ENCODE results near the gene TRMO. TPM values are rescaled to one million over a fixed set of nuclear protein-coding genes. Genes with fewer than 3 reads are reported as not detected.
"Not testable (repeated sequence)": the region's sequence is repeated elsewhere in the genome, so short reads cannot be mapped to it uniquely, and the experiment has no call there.

TRMO gene, protein sequence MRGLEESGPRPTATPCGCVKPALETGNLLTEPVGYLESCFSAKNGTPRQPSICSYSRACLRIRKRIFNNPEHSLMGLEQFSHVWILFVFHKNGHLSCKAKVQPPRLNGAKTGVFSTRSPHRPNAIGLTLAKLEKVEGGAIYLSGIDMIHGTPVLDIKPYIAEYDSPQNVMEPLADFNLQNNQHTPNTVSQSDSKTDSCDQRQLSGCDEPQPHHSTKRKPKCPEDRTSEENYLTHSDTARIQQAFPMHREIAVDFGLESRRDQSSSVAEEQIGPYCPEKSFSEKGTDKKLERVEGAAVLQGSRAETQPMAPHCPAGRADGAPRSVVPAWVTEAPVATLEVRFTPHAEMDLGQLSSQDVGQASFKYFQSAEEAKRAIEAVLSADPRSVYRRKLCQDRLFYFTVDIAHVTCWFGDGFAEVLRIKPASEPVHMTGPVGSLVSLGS
- polyA plus RNA-seq (ENCODE audit: insufficient read length in 4 of 4) = 10 to 100 TPM; 20.4 to 23.1 (median 21.1) TPM

DNA sequence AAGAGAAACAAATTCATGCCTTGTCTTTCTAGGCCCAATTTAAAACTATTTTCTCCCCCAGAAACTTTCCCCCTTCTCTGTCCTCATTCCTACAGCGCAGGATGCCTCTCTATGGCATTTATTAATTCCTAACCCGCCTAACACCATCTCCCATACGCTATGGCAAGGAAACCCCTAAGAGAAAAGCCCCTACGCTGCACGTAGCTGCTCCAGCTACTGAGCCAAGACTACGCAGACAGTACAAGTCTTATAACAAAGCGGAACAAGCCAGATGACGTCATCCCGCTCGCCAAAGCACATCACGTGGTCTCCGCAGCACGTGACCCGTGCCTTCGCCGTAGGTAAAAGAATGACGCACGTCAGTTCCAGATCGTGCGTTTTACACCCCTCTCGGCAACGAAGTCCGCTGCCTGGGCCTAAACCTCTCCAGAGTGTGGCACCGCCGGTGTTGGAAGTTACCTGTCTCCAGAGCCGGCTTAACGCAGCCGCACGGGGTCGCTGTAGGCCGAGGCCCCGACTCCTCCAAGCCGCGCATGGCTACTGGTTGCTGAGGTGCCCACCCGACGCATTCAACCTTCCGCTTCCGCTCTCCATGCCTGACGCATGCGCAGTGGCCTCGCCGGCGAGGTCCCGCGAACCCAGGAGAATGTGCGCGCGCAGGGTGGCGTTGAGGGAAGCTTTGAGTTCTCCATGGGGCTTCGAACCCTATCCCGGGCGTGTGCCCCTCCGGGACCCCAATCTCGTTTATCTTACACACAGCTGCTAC, at the start of gene TRMO:
TRMO (minus strand) TSS at position 542 of the 766 bp plus-strand sequence; CDS start at position 535, 7 bp downstream.
- DNase-seq (ENCODE audit: low read depth in 4 of 4, low spot score in 3 of 4) = peak; percentile 96 to 100 (median 98)

DNA sequence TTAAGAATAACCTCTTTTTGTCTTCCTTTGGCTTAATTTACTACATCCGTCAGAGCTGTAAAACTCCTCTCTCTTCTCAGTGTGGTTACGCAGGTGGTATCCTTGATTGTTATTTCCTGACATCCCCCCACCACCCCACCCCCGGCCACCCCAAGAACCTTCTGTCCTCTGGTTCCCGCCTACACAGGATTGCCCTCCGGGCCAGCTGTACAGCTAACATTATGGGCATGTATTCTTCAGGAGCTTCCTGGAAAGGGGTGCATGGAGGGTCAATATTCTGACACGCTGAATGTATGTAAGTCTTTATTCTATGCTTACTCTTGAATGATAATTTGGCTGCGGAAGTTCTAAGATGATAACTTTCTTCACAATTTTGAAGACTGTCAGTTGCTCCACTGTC, 47.9 kb upstream of the TRMO start:
- DNase-seq (ENCODE audit: low read depth in 4 of 4, low spot score in 3 of 4) = no peak

DNA sequence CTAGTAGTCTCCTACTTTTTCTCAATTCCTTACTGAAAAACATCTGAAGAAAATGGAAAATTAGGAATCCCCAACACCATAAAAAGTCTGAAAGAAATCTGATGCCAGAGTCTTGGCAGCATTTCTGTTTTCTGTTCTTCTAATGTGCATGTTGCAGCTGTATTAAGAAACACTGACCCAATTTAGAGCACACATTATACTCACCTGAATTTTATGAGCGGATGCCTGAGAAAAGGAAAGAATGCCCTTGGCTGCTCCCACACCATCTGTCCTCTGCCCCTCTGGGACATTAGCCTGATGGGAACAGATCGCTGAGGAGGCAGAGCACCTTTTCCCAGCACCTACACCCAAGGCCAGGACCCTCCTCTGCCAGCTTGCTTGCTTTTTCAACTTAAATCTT, 46.7 kb upstream of the TRMO start:
- no peak for DNase-seq (ENCODE audit: low read depth in 4 of 4, low spot score in 3 of 4)

GRCh38 chr9:97966493-97966892, 44.2 kb upstream of the TRMO start:
- no peak for DNase-seq (ENCODE audit: low read depth in 4 of 4, low spot score in 3 of 4)

DNA sequence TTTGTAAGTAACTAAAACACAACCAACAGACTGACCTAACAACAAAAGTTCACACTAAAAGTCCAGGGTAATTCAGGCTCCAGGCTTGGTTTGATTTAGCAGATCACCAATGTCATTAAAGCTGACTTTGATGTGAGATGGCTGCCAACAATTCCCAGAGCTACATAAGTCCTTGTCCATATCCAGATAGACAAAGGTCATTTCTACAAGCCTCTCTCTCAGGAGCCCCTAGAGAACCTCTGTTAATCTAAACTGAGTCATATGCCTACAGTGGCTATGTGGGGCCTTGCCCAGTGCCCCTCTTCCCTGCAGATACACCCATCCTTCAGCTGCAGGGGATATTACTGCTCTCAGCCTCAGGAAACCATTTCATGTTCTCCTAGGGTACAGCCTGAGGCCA, 42.6 kb upstream of the TRMO start:
- no peak for DNase-seq (ENCODE audit: low read depth in 4 of 4, low spot score in 3 of 4)

- no peak for DNase-seq (ENCODE audit: low read depth in 4 of 4, low spot score in 3 of 4)
These were observed 40.9 kb upstream of the TRMO start for GRCh38 chr9:97963232-97963631.

- no peak for DNase-seq (ENCODE audit: low read depth in 4 of 4, low spot score in 3 of 4)
These were observed 40.3 kb upstream of the TRMO start for GRCh38 chr9:97962575-97962974.

DNA sequence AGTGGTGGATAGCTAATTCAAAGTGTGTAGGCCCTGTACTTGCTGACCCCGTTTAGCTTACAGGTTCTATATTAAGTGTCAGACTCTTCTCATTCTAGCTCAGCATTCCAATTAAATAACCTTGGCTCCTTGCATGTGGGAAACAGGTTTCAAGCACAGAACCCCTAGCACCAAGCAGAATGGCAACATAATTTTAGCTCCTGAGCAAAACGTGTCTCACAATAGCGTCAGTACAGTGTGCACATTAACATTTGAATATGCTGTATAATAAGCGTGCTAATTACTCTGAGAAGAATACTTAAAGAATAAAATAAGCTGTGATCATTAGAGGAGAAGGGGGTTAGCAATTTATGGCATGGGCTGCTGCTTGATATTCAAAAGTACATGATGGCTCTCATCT, 39.8 kb upstream of the TRMO start:
- no peak for DNase-seq (ENCODE audit: low read depth in 4 of 4, low spot score in 3 of 4)

DNA sequence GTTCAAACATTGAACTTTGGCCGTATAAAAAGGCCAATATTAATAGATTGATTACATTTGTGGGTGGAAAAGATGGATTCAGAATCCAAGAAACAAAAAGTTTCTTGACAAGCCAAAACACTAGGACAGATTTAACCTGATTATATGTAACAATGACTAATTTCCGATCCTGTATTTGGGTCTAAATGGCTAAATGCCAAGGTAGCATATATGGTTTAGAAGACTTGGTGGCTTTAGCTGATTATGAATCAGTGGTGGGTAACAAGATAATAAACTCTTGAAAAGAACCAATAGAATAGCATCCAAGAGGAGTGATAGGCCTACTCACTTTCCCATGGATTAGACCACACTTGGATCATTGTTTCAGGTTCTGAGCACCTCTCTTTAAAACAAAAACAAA, 39.1 kb upstream of the TRMO start:
- DNase-seq (ENCODE audit: low read depth in 4 of 4, low spot score in 3 of 4) = no peak

DNA sequence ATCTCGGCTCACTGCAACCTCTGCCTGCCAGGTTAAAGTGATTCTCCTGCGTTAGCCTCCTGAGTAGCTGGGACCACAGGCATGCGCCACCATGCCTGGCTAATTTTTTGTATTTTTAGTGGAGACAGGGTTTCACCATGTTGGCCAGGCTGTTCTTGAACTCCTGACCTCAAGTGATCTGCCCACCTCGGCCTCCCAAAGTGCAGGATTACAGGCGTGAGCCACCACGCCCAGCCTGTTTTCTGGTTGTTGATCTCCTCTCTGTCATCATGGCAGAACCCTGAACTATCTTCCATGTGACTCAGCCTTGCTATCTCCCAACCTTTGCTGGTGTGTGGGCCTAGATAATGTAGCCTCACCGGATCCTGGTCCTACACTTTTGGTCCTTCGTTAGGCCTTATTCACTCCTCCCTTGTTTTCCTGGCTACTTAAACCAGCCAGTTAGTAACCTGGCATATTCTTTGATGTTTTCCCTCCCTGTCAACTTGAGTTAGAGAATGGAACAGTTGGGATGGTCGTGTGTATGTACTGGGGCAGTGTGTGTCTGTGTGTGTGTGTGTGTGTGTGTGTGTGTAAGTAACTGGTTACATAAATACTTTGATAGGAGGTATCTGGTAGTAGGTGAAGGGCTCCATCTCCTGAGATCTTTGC, 38.5 kb upstream of the TRMO start:
- not testable (repeated sequence) for DNase-seq (ENCODE audit: low read depth in 4 of 4, low spot score in 3 of 4)

DNA sequence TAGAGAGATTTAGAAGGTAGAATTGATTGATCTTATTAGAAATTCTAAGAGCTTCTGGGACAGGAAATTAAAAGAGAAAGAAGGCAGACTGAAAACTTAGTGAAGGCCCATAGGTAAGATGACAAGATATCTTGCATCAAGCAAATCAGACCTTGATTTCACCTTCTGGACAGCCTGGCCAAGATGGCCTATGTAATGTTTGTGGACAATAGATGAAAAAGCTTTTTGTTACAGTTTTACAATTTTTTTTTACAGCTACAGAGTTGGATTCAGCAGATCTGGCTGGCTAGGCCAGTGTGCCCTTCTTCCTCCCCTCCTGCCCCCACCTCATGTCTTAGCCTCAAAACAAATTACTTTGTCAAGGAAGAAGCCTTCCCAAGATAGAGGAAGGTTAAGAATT, 37.3 kb upstream of the TRMO start:
- no peak for DNase-seq (ENCODE audit: low read depth in 4 of 4, low spot score in 3 of 4)

- no peak for DNase-seq (ENCODE audit: low read depth in 4 of 4, low spot score in 3 of 4)
These were observed 36.7 kb upstream of the TRMO start for GRCh38 chr9:97958812-97959511.

GRCh38 chr9:97956331-97956730, 34.0 kb upstream of the TRMO start:
- DNase-seq (ENCODE audit: low read depth in 4 of 4, low spot score in 3 of 4) = no peak

GRCh38 chr9:97954550-97954989, 32.3 kb upstream of the TRMO start:
- DNase-seq (ENCODE audit: low read depth in 4 of 4, low spot score in 3 of 4) = peak in 1 of 4 donors; percentile 8

- DNase-seq (ENCODE audit: low read depth in 4 of 4, low spot score in 3 of 4) = not testable (repeated sequence)
These were observed 28.6 kb upstream of the TRMO start for GRCh38 chr9:97950873-97951272.

GRCh38 chr9:97947094-97947493, 24.8 kb upstream of the TRMO start:
- DNase-seq (ENCODE audit: low read depth in 4 of 4, low spot score in 3 of 4) = not testable (repeated sequence)

- not testable (repeated sequence) for DNase-seq (ENCODE audit: low read depth in 4 of 4, low spot score in 3 of 4)
These were observed 23.2 kb upstream of the TRMO start for GRCh38 chr9:97945470-97945869.

- no peak for DNase-seq (ENCODE audit: low read depth in 4 of 4, low spot score in 3 of 4)
These were observed 22.3 kb upstream of the TRMO start for GRCh38 chr9:97944612-97945011.

- DNase-seq (ENCODE audit: low read depth in 4 of 4, low spot score in 3 of 4) = no peak
These were observed 21.1 kb upstream of the TRMO start for GRCh38 chr9:97943308-97943855.

DNA sequence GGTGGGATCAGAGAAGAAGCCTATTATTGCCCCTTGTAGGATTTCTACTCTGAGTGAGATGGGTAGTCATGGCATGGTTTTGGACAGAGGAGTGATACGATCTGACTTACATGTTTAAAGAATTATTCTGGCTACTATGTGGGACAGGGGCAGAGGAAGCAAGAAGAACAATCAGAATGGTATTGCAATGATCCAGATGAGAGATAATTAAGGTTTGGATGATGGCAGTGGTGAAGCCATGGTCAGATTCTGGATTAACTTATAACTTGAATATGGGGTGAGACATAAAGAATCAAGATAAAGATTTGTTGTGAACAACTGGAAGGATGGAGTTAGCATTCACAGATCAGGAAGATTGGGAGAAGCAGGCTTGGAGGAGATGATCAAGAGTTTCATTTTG, 19.0 kb upstream of the TRMO start:
- no peak for DNase-seq (ENCODE audit: low read depth in 4 of 4, low spot score in 3 of 4)
